Measurements from ENCODE around the gene NAGK.
A peak's percentile ranks its signal among the peaks of the same experiment; 100 is the strongest.

The NAGK gene

DNA sequence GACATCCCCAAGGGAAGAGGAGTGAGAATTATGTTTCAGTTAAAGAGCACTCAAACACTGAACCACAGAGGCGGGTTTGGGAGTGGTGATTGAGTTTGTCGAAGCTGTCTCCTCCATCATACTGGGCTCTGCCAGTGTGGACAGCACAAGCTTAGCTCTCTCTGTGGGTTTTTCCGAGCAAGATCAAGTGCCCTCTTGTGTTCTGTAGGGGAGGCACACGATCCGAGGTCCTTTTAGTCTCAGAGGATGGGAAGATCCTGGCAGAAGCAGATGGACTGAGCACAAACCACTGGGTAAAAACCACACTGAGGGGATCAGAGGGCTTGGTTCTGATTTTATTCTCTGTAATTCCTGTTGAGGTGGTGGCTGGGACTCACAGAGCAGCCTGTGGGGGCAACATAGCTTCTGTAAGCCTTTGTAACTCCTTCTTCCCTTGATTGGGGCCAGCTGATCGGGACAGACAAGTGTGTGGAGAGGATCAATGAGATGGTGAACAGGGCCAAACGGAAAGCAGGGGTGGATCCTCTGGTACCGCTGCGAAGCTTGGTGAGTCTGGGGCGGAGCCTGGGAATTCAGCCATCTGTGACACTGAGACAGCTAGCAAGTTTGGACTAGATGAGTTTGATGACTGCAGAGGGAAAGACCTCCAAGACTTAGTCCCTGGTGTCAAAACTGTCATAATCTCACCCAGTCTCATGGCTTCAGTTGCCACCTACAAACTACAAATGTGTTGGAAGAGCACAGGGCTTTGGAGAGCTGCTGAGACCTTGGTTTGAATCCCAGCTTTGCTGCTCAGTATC is 2.0 kb downstream of the NAGK start:
- H3K4me3 ChIP-seq (replicated peaks; ENCODE audit: insufficient read depth, low read length), result no peak overlapping the region
- H3K27ac ChIP-seq (replicated peaks), result peak overlapping the region; percentile 64
- DNase-seq (ENCODE audit: low read depth in 1 of 2, low spot score in 1 of 2), result peak in 1 of 2 experiments; percentile 50
- H3K27me3 ChIP-seq (ENCODE audit: insufficient read depth, poor library complexity, severe bottlenecking), result no peaks in the 10 kb centered on the region
- peak; percentile 36 for TF ChIP-seq CTCF (IDR thresholded peaks at IDR 0.05; ENCODE audit: insufficient read depth, low read length)
- no peak for TF ChIP-seq SPI1 (IDR thresholded peaks at IDR 0.05; ENCODE audit: borderline replicate concordance, low read depth)
- no peak for TF ChIP-seq GABPA (IDR thresholded peaks at IDR 0.05; ENCODE audit: low read depth)
- no peak for TF ChIP-seq POLR2AphosphoS5 (IDR thresholded peaks at IDR 0.05; ENCODE audit: low read depth)

DNA sequence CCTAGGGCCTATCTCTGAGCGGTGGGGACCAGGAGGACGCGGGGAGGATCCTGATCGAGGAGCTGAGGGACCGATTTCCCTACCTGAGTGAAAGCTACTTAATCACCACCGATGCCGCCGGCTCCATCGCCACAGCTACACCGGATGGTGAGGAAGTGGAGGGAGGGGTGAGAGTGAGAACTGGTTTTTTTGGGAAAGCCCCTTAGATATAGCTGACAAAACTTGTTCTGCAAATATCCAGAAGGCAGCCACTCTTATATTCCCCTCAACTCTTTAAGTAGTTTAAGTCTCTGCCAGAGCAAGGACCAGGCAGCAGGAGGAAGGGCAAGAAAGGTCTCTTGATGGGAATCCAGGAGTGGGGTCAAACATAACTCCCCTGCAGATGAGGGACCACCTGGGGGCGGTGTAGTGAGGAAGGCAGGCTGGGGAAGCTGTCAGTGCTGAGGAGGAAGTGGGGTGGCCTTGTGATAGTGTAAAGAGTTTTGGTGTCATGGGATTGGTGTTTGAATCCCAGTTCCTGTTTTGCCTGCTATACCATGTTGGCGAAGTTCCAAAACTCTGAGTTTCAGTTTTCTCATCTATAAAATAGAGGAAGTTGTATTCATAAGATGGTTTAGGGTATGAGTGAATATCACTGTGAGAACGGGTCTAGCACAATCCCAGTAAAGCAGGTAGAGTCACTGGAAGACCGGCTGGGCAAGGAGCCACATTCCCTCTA is 3.4 kb downstream of the NAGK start:
- no peaks in the 10 kb centered on the region for H3K27me3 ChIP-seq (ENCODE audit: insufficient read depth, poor library complexity, severe bottlenecking)
- peak overlapping the region; percentile 64 for H3K27ac ChIP-seq (replicated peaks)
- peak; percentile 67 to 95 for DNase-seq (ENCODE audit: low read depth in 1 of 2, low spot score in 1 of 2)
- H3K4me3 ChIP-seq (replicated peaks; ENCODE audit: insufficient read depth, low read length), result no peak overlapping the region
- TF ChIP-seq GABPA (IDR thresholded peaks at IDR 0.05; ENCODE audit: low read depth) (peak; percentile 40; the same call in 1 of the 2 replicates), SPI1 (IDR thresholded peaks at IDR 0.05; ENCODE audit: borderline replicate concordance, low read depth) (peak; percentile 100), POLR2AphosphoS5 (IDR thresholded peaks at IDR 0.05; ENCODE audit: low read depth) (peak; percentile 47; the same call in 1 of the 2 replicates), CTCF (IDR thresholded peaks at IDR 0.05; ENCODE audit: insufficient read depth, low read length) (peak; percentile 42)
- TF ChIP-seq, protein P1, sequence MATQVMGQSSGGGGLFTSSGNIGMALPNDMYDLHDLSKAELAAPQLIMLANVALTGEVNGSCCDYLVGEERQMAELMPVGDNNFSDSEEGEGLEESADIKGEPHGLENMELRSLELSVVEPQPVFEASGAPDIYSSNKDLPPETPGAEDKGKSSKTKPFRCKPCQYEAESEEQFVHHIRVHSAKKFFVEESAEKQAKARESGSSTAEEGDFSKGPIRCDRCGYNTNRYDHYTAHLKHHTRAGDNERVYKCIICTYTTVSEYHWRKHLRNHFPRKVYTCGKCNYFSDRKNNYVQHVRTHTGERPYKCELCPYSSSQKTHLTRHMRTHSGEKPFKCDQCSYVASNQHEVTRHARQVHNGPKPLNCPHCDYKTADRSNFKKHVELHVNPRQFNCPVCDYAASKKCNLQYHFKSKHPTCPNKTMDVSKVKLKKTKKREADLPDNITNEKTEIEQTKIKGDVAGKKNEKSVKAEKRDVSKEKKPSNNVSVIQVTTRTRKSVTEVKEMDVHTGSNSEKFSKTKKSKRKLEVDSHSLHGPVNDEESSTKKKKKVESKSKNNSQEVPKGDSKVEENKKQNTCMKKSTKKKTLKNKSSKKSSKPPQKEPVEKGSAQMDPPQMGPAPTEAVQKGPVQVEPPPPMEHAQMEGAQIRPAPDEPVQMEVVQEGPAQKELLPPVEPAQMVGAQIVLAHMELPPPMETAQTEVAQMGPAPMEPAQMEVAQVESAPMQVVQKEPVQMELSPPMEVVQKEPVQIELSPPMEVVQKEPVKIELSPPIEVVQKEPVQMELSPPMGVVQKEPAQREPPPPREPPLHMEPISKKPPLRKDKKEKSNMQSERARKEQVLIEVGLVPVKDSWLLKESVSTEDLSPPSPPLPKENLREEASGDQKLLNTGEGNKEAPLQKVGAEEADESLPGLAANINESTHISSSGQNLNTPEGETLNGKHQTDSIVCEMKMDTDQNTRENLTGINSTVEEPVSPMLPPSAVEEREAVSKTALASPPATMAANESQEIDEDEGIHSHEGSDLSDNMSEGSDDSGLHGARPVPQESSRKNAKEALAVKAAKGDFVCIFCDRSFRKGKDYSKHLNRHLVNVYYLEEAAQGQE (IDR thresholded peaks at IDR 0.05; ENCODE audit: insufficient replicate concordance, low read depth), result no peak

DNA sequence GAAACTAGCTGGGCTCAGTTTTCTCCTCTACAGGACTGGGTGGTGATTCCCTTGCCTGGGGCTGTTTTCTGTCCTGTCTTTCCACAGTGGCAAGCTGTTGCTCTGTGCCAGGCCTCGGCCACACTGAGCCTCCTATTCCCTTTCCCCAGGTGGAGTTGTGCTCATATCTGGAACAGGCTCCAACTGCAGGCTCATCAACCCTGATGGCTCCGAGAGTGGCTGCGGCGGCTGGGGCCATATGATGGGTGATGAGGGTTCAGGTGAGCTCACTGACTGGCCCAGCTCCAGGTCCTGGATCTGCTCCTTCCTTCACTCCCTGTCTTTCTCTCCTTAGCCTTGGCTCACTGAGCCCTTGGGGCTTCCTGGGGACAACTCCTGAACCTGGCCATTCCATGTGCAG is 4.0 kb downstream of the NAGK start:
- H3K27me3 ChIP-seq (ENCODE audit: insufficient read depth, poor library complexity, severe bottlenecking), result no peaks in the 10 kb centered on the region
- no peak overlapping the region for H3K4me3 ChIP-seq (replicated peaks; ENCODE audit: insufficient read depth, low read length)
- peak overlapping the region; percentile 64 for H3K27ac ChIP-seq (replicated peaks)
- TF ChIP-seq POLR2AphosphoS5 (IDR thresholded peaks at IDR 0.05; ENCODE audit: low read depth), result no peak
- TF ChIP-seq SPI1 (IDR thresholded peaks at IDR 0.05; ENCODE audit: borderline replicate concordance, low read depth), result no peak
- TF ChIP-seq, protein P1 (IDR thresholded peaks at IDR 0.05; ENCODE audit: insufficient replicate concordance, low read depth), result no peak
- TF ChIP-seq CTCF (IDR thresholded peaks at IDR 0.05; ENCODE audit: insufficient read depth, low read length), result no peak
- TF ChIP-seq GABPA (IDR thresholded peaks at IDR 0.05; ENCODE audit: low read depth), result no peak
- DNase-seq (ENCODE audit: low read depth in 1 of 2, low spot score in 1 of 2), result no peak

All from HL-60 (cell line).